Pancreas (tissue), 10 donors: Measurements from ENCODE around the gene NOX4. TPM values are rescaled to one million over a fixed set of nuclear protein-coding genes. Genes with fewer than 3 reads are reported as not detected.

ENCODE experiments used
- ATAC-seq, 4 donors: fragments of 200-7000 bp; cut with Tn5 transposase; one replicate each; pipeline versions ENCODE4 v1.8.0 to v1.9.1; 2020; ENCODE audit warnings: mild to moderate bottlenecking in 4 of 4, moderate library complexity in 4 of 4
- DNase-seq, 6 donors: peaks; one replicate each; pipeline ENCODE4 v3.0.0-alpha.2; 2020
- FAIRE-seq: peaks from 2 replicates; lab custom pipeline; 2012; peaks lifted over from hg19 to GRCh38; lab: Jason Lieb, UNC
- H3K27ac ChIP-seq, 4 donors: fragments of 200-600 bp; sonication (generic); 1 replicate in 3 of 4; 2 replicates in 1 of 4; pipeline versions ENCODE4 v1.5.0 to v1.8.0; 2020
- H3K27me3 ChIP-seq, 4 donors: fragments of 200-600 bp; one replicate each; pipeline ENCODE4 v1.8.0; 2021
- H3K36me3 ChIP-seq, 3 donors: fragments of 200-600 bp; sonication (generic) in 1 of 3; one replicate each; pipeline versions ENCODE4 v1.5.0 to v1.8.0; 2020 to 2021
- H3K4me1 ChIP-seq, 3 donors: fragments of 200-600 bp; one replicate each; pipeline ENCODE4 v1.8.0; 2021
- H3K4me3 ChIP-seq, 4 donors: fragments of 200-600 bp; sonication (generic) in 2 of 4; one replicate each; pipeline versions ENCODE4 v1.5.0 to v1.8.0; 2020 to 2021
- H3K9me3 ChIP-seq, 4 donors: fragments of 200-600 bp; one replicate each; pipeline ENCODE4 v1.8.0; 2021
- CTCF ChIP-seq, 4 donors: fragments of 200-600 bp; sonication (generic) in 3 of 4; IDR thresholded peaks; one replicate each; pipeline versions ENCODE4 v1.5.0 to v1.8.0; 2021; ENCODE audit warnings: antibody characterized with exemption in 4 of 4
- WGBS, 2 donors: extraction: QIAGEN DNeasy Blood & Tissue Kit; methylation state at CpG; one replicate each; pipeline ENCODE4 v1.1.7; 2013; 5-methylcytosine and 5-hydroxymethylcytosine counted together
- intact Hi-C, 3 donors: fragments of 100-400 bp; cut with DNase I; formaldehyde crosslinking; loops; one replicate each; pipeline versions ENCODE4 v1.11.1 to v1.14.2; 2022
- polyA plus RNA-seq, 2 donors: library from polyadenylated mRNA; stranded (reverse); fragments of 200-250 nt; gene quantifications; one replicate each; pipeline ENCODE4 v1.2.3, GENCODE V29; 2013
- total RNA-seq, 6 donors: library from RNA; stranded (reverse); fragmentation: NEBNext Ultra II Directional in 4 of 6; extraction: Animal tissue kit (Norgen Biotek cat#: 25700) in 4 of 6; gene quantifications; one replicate each; pipeline versions ENCODE4 v1.2.1 to v1.2.4, GENCODE V29; 2021 to 2023
- donor health status: healthy with polysubstance abuse.
- donor health status: DM: no; HTN: no; CAD: no; lungs with moderate emphysema.
- donor health status: DM: no; HTN: no; CAD: no.
- donor health status: control.
- donor health status: control.
- donor health status: Bipolar disorder and iron deficiency.
- donor health status: DM: yes; HTN: yes; CAD: no.
- donor health status: DM: no; HTN: no; CAD: no.
- donor health status: DM: no; HTN: no; CAD: no.
- donor health status: DM: yes; HTN: yes; CAD: no.

The NOX4 gene
- total and polyA plus RNA-seq, 8 donors, result 0.09 to 2.6 (median 0.41) TPM

GRCh38 chr11:89504270-89504669 is 13.1 kb upstream of the NOX4 start:
- Histone ChIP-seq H3K4me3 (no peak overlapping the region), H3K4me1 (no peaks in the 10 kb centered on the region), H3K27me3 (peaks cover 0 to 3% (median 0%) of the 10 kb centered on the region in 4 donors), H3K9me3 (no peaks in the 10 kb centered on the region), H3K27ac (no peak overlapping the region), H3K36me3 (no peaks in the 10 kb centered on the region)
- no peak for FAIRE-seq
- 78 to 82% methylated on average over 2 of the region's 2 CpGs for WGBS, 2 donors
- DNase-seq, result no peak
- intact Hi-C loops, result no loop called here
- ATAC-seq, result no peak
- TF ChIP-seq CTCF (IDR thresholded peaks at IDR 0.05), result no peak

GRCh38 chr11:89503422-89503821 is 12.2 kb upstream of the NOX4 start:
- FAIRE-seq (no peak), DNase-seq (no peak), ATAC-seq (no peak)
- H3K27ac ChIP-seq, result no peak overlapping the region
- intact Hi-C loops, result no loop called here
- 58 to 60% methylated on average over 2 of the region's 2 CpGs for WGBS, 2 donors
- no peaks in the 10 kb centered on the region for H3K4me1 ChIP-seq
- no peak overlapping the region for H3K4me3 ChIP-seq
- no peaks in the 10 kb centered on the region for H3K9me3 ChIP-seq
- no peak for TF ChIP-seq CTCF (IDR thresholded peaks at IDR 0.05)
- no peaks in the 10 kb centered on the region for H3K36me3 ChIP-seq
- H3K27me3 ChIP-seq, result peaks cover 0 to 3% (median 0%) of the 10 kb centered on the region in 4 donors

GRCh38 chr11:89502301-89502700 is 11.1 kb upstream of the NOX4 start:
- DNase-seq (no peak), FAIRE-seq (no peak), ATAC-seq (no peak)
- intact Hi-C loops, result no loop called here
- no peaks in the 10 kb centered on the region for H3K9me3 ChIP-seq
- H3K4me3 ChIP-seq, result no peak overlapping the region
- no peak overlapping the region for H3K27ac ChIP-seq
- H3K36me3 ChIP-seq, result no peaks in the 10 kb centered on the region
- TF ChIP-seq CTCF (IDR thresholded peaks at IDR 0.05), result no peak
- no peaks in the 10 kb centered on the region for H3K4me1 ChIP-seq
- WGBS, 2 donors, result 63 to 80% methylated on average over 2 of the region's 2 CpGs
- peaks cover 0 to 3% (median 0%) of the 10 kb centered on the region in 4 donors for H3K27me3 ChIP-seq

GRCh38 chr11:89500336-89500735 is 9.2 kb upstream of the NOX4 start:
- FAIRE-seq (no peak), DNase-seq (no peak), ATAC-seq (no peak)
- intact Hi-C loops, result no loop called here
- Histone ChIP-seq H3K27me3 (peaks cover 0 to 3% (median 0%) of the 10 kb centered on the region in 4 donors), H3K9me3 (no peaks in the 10 kb centered on the region), H3K4me1 (no peaks in the 10 kb centered on the region), H3K4me3 (no peak overlapping the region), H3K36me3 (no peaks in the 10 kb centered on the region), H3K27ac (no peak overlapping the region)
- no peak for TF ChIP-seq CTCF (IDR thresholded peaks at IDR 0.05)

- Histone ChIP-seq H3K27ac (no peak overlapping the region), H3K27me3 (no peaks in the 10 kb centered on the region), H3K4me1 (no peaks in the 10 kb centered on the region), H3K9me3 (no peaks in the 10 kb centered on the region), H3K36me3 (no peaks in the 10 kb centered on the region), H3K4me3 (no peak overlapping the region)
- peak in 3 of 4 donors; percentile 35 to 55 (median 50) for ATAC-seq
- peak in 2 of 4 donors; percentile 17 to 26 for TF ChIP-seq CTCF (IDR thresholded peaks at IDR 0.05)
- no peak for FAIRE-seq
- no peak for DNase-seq
- intact Hi-C loops, result no loop called here
- 57 to 68% methylated on average over 5 of the region's 5 CpGs for WGBS, 2 donors
Measured at GRCh38 chr11:89498845-89499448, 7.8 kb upstream of the NOX4 start.
